Measurements from ENCODE around the gene HOMER2.

Gene HOMER2

DNA sequence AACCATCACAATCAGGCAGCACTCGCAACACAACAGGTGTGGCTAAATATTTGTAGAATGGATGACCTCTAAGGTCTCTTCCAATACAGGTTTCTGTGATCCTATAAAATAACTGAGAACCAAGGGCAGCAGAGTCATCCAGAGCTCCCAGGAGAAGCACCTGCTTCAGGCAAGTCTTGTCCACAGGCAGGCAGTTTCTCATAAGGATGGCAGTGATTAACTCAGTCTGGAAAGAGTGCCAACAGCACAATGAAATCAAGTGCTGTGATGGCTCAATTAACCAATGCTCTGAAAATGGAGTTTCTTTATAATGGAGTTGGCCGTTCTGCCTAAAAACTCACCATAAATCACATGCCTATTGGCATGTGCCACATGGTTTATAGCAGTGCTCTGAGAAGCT, 70.8 kb downstream of the HOMER2 start:
- TF ChIP-seq, protein P1, sequence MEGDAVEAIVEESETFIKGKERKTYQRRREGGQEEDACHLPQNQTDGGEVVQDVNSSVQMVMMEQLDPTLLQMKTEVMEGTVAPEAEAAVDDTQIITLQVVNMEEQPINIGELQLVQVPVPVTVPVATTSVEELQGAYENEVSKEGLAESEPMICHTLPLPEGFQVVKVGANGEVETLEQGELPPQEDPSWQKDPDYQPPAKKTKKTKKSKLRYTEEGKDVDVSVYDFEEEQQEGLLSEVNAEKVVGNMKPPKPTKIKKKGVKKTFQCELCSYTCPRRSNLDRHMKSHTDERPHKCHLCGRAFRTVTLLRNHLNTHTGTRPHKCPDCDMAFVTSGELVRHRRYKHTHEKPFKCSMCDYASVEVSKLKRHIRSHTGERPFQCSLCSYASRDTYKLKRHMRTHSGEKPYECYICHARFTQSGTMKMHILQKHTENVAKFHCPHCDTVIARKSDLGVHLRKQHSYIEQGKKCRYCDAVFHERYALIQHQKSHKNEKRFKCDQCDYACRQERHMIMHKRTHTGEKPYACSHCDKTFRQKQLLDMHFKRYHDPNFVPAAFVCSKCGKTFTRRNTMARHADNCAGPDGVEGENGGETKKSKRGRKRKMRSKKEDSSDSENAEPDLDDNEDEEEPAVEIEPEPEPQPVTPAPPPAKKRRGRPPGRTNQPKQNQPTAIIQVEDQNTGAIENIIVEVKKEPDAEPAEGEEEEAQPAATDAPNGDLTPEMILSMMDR (IDR thresholded peaks at IDR 0.05; ENCODE audit: control insufficient read depth, extremely low read depth, insufficient read depth), result no peak
- H3K4me3 ChIP-seq (ENCODE audit: low read depth, low read length), result no peak overlapping the region
- DNase-seq (ENCODE audit: low read depth), result no peak

DNA sequence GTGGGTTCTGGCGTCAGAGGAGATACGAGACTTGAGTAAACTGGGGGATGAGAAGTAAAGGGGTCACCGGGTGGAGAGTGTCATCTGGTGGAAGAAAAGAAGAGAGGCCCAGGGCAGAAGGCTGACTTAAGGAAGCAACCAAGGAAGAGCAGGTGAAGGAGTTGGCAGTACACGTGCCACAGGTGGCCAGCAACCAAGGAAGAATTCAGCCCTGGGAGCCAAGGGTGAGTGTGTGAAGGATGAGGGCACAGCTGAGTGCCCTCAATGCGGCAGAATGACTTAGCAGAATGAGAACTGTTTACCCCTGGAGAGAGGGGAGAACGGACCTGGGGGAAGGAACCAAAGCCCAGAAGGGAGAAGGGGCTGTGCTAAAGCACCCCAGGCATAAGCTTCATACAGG, 71.8 kb downstream of the HOMER2 start:
- no peak for DNase-seq (ENCODE audit: low read depth)
- no peak overlapping the region for H3K4me3 ChIP-seq (ENCODE audit: low read depth, low read length)
- TF ChIP-seq, protein P1 (IDR thresholded peaks at IDR 0.05; ENCODE audit: control insufficient read depth, extremely low read depth, insufficient read depth), result no peak

DNA sequence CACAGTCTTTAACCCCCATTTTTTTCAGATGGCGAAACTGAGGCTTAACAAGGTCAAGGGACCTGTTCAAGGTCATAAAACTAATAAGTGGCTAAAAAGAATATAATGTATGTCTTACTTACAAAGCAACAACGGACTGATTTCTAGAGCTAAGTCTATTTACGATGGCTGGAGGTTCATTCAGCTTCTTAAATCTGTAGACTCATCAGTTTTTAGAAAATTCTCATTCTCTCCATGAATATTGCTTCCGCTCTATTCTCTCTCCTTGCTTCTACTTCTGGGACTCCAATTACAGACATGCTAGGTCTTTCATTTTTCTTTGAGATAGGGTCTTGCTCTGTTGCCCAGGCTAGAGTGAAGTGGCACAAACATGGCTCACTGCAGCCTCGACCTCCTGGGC, 74.2 kb downstream of the HOMER2 start:
- no peak for DNase-seq (ENCODE audit: low read depth)
- H3K4me3 ChIP-seq (ENCODE audit: low read depth, low read length), result no peak overlapping the region
- TF ChIP-seq, protein P1 (IDR thresholded peaks at IDR 0.05; ENCODE audit: control insufficient read depth, extremely low read depth, insufficient read depth), result no peak

DNA sequence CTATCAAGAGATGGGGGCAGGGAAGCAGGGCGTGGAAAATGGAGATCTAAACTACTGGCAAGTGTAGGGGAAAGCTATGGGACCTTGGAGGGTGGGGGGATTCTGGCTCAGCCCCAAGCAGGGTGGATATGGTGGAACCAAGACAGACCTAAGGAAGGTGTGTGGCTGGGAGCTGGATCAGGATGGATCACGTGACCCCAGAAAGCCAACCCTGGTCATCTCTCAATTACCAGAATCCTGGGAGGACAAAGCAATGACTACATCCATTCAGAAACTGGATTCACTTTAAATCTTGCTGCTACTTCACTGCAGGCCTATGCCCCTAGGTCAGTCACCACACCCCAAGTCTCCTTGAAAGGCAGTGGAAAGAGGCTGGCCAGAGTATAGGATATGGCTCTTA, 74.7 kb downstream of the HOMER2 start:
- no peak for DNase-seq (ENCODE audit: low read depth)
- H3K4me3 ChIP-seq (ENCODE audit: low read depth, low read length), result no peak overlapping the region
- TF ChIP-seq, protein P1 (IDR thresholded peaks at IDR 0.05; ENCODE audit: control insufficient read depth, extremely low read depth, insufficient read depth), result no peak

DNA sequence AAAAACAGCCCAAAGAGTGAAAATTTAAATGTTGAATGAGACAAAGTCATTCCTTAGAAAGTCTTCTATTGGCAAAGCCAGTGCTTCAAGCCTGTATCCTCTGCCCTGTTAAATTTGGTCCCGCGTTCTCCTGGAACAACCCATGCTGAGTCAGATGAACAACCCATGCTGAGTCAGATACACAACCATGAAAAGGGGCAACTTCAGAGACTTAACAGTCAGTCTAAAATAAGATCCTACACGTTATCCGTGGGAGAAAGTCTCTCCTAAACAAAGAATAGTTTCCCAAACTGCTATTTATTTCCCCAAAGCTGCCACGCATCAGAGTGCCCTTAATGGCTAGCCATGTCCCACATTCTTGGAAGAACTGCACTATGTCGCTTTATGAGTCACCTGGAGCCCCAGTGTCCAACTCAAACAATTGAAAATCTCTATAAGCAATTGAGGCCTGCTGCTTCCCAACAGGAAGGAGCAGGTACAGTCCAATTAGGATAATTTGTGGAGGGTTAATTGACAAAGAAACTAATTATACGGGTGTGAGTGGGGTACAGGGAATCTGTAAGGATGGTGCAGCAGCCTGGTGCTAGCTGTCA, 77.0 kb downstream of the HOMER2 start:
- TF ChIP-seq, protein P1 (IDR thresholded peaks at IDR 0.05; ENCODE audit: control insufficient read depth, extremely low read depth, insufficient read depth), result no peak
- no peak for DNase-seq (ENCODE audit: low read depth)
- no peak overlapping the region for H3K4me3 ChIP-seq (ENCODE audit: low read depth, low read length)

DNA sequence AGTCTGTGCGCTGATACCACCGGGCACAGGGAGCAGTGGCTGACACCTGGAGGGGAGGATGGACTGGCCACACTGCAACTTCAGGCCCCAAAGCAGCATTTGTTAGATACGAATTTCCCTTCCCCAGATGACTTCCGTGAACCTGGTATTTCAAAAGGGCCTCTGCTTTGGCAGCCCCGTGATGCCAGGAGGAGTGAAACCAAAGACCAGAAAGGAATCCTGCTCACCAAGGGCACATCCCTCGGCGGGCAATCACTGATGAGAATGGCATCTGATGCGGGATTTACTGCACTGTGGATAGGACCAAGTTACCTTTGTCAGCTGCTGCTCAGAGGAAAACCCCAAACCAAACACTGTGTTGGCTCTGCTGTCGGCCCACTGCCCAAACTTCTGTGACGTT, 77.6 kb downstream of the HOMER2 start:
- TF ChIP-seq, protein P1 (IDR thresholded peaks at IDR 0.05; ENCODE audit: control insufficient read depth, extremely low read depth, insufficient read depth), result no peak
- H3K4me3 ChIP-seq (ENCODE audit: low read depth, low read length), result no peak overlapping the region
- DNase-seq (ENCODE audit: low read depth), result no peak

DNA sequence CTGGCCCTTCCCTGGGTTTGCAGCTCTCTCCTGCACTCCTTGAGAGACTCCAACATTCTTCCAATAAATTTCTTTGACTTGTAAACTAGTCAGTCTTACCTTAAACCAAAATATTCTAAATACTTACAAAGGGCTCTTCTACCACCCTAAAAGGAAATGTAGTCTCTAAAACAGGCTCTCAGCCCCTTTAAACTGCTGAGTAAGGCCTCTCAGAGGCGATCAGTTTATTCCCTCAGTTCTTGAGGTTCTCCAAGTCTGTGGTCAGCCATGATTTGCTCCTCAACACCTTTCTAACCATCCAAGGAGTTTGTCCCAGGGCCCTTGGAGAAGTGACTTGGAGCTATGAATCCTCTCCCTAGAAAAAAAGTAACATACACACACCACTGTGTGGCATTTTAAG, 78.3 kb downstream of the HOMER2 start:
- no peak overlapping the region for H3K4me3 ChIP-seq (ENCODE audit: low read depth, low read length)
- TF ChIP-seq, protein P1 (IDR thresholded peaks at IDR 0.05; ENCODE audit: control insufficient read depth, extremely low read depth, insufficient read depth), result no peak
- no peak for DNase-seq (ENCODE audit: low read depth)
